ENCODE data around the gene MED13L.

Gene MED13L

GRCh38 chr12:116220756-116221155 lies 56.7 kb downstream of the MED13L start:
- no peak for TF ChIP-seq CTCF (IDR thresholded peaks at IDR 0.05; ENCODE audit: low read depth, low read length)

GRCh38 chr12:116217045-116217735 lies 60.3 kb downstream of the MED13L start:
- no peak for TF ChIP-seq CTCF (IDR thresholded peaks at IDR 0.05; ENCODE audit: low read depth, low read length)
- DNase-seq (ENCODE audit: extremely low read depth, low read depth): no peak

More at GRCh38 chr12:116220756-116221155, 56.7 kb downstream of the MED13L start:
- no peak for DNase-seq (ENCODE audit: extremely low read depth, low read depth)

GRCh38 chr12:116216022-116216756 lies 61.3 kb downstream of the MED13L start:
- DNase-seq (ENCODE audit: extremely low read depth, low read depth): no peak
- TF ChIP-seq CTCF (IDR thresholded peaks at IDR 0.05; ENCODE audit: low read depth, low read length): no peak

- DNase-seq (ENCODE audit: extremely low read depth, low read depth): no peak
- TF ChIP-seq CTCF (IDR thresholded peaks at IDR 0.05; ENCODE audit: low read depth, low read length): no peak
Measured at GRCh38 chr12:116215023-116215422, 62.5 kb downstream of the MED13L start.

GRCh38 chr12:116213885-116214527 lies 63.5 kb downstream of the MED13L start:
- no peak for TF ChIP-seq CTCF (IDR thresholded peaks at IDR 0.05; ENCODE audit: low read depth, low read length)

GRCh38 chr12:116213014-116213413 lies 64.5 kb downstream of the MED13L start:
- no peak for TF ChIP-seq CTCF (IDR thresholded peaks at IDR 0.05; ENCODE audit: low read depth, low read length)
- no peak for DNase-seq (ENCODE audit: extremely low read depth, low read depth)

More at GRCh38 chr12:116213885-116214527, 63.5 kb downstream of the MED13L start:
- DNase-seq (ENCODE audit: extremely low read depth, low read depth): no peak

GRCh38 chr12:116210762-116211161 lies 66.7 kb downstream of the MED13L start:
- DNase-seq (ENCODE audit: extremely low read depth, low read depth): no peak
- TF ChIP-seq CTCF (IDR thresholded peaks at IDR 0.05; ENCODE audit: low read depth, low read length): no peak
